Neural cell (in vitro differentiated cells): ENCODE data around the gene GTPBP2.

Experiments used
- EP300 ChIP-seq: fragments of 450-650 bp; conservative IDR thresholded peaks from 2 replicates; pipeline ENCODE4 v1.6.1; 2014; ENCODE audit warnings: antibody characterized with exemption, mild to moderate bottlenecking, moderate library complexity; ENCODE audit not compliant: poor library complexity, severe bottlenecking
- EZH2 ChIP-seq: fragments of 200-600, 300-800 bp; shearing (Covaris generic), sonication (generic); IDR thresholded peaks from 2 replicates; pipeline ENCODE4 v1.6.1; 2014; ENCODE audit warnings: antibody characterized with exemption, low read length, borderline replicate concordance, mild to moderate bottlenecking; ENCODE audit not compliant: insufficient read depth, poor library complexity, severe bottlenecking
- POLR2AphosphoS5 ChIP-seq: IDR thresholded peaks from 2 replicates; pipeline ENCODE4 v1.6.1; 2012
- RAD21 ChIP-seq: fragments of 450-650 bp; conservative IDR thresholded peaks from 2 replicates; pipeline ENCODE4 v1.6.1; 2014; ENCODE audit warnings: antibody characterized with exemption, mild to moderate bottlenecking, moderate library complexity
- TF ChIP-seq, protein P1 (sequence below): fragments of 450-650 bp; IDR thresholded peaks from 2 replicates; pipeline ENCODE4 v1.5.1; 2014; ENCODE audit warnings: antibody characterized with exemption, mild to moderate bottlenecking, moderate library complexity; ENCODE audit not compliant: poor library complexity, severe bottlenecking
- TF ChIP-seq, protein P2 (sequence below): IDR thresholded peaks from 2 replicates; pipeline ENCODE4 v1.6.1; 2012; ENCODE audit warnings: borderline replicate concordance

DNA sequence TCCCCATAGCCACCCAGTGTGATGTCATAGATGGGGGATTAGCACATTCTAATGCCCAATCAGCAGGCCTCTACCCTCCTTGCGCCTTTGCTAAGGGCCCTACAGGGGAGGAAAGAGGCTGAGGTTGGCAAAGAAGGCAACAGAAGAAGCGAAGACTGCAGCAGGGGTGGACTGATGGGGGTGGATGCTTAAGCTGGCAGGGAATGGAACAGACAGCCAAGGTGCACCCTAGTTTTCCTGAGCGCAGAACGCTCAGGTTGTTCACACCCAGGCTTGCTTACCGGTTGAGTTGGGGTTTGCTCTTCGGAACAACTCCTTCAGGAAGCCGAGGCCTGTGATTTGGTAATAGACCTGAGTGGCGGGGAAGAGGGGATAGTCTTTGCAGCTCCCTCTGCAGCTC, 45.9 kb upstream of the GTPBP2 start:
- TF ChIP-seq EP300 (no peak), EZH2 (no peak), POLR2AphosphoS5 (no peak), RAD21 (no peak)
- TF ChIP-seq, protein P1, sequence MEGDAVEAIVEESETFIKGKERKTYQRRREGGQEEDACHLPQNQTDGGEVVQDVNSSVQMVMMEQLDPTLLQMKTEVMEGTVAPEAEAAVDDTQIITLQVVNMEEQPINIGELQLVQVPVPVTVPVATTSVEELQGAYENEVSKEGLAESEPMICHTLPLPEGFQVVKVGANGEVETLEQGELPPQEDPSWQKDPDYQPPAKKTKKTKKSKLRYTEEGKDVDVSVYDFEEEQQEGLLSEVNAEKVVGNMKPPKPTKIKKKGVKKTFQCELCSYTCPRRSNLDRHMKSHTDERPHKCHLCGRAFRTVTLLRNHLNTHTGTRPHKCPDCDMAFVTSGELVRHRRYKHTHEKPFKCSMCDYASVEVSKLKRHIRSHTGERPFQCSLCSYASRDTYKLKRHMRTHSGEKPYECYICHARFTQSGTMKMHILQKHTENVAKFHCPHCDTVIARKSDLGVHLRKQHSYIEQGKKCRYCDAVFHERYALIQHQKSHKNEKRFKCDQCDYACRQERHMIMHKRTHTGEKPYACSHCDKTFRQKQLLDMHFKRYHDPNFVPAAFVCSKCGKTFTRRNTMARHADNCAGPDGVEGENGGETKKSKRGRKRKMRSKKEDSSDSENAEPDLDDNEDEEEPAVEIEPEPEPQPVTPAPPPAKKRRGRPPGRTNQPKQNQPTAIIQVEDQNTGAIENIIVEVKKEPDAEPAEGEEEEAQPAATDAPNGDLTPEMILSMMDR = no peak
- TF ChIP-seq, protein P2, sequence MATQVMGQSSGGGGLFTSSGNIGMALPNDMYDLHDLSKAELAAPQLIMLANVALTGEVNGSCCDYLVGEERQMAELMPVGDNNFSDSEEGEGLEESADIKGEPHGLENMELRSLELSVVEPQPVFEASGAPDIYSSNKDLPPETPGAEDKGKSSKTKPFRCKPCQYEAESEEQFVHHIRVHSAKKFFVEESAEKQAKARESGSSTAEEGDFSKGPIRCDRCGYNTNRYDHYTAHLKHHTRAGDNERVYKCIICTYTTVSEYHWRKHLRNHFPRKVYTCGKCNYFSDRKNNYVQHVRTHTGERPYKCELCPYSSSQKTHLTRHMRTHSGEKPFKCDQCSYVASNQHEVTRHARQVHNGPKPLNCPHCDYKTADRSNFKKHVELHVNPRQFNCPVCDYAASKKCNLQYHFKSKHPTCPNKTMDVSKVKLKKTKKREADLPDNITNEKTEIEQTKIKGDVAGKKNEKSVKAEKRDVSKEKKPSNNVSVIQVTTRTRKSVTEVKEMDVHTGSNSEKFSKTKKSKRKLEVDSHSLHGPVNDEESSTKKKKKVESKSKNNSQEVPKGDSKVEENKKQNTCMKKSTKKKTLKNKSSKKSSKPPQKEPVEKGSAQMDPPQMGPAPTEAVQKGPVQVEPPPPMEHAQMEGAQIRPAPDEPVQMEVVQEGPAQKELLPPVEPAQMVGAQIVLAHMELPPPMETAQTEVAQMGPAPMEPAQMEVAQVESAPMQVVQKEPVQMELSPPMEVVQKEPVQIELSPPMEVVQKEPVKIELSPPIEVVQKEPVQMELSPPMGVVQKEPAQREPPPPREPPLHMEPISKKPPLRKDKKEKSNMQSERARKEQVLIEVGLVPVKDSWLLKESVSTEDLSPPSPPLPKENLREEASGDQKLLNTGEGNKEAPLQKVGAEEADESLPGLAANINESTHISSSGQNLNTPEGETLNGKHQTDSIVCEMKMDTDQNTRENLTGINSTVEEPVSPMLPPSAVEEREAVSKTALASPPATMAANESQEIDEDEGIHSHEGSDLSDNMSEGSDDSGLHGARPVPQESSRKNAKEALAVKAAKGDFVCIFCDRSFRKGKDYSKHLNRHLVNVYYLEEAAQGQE = no peak
